ENCODE data around the gene COX15. TPM values are rescaled to one million over a fixed set of nuclear protein-coding genes. Genes with fewer than 3 reads are reported as not detected.

Gene COX15
- total and polyA plus RNA-seq, 2 experiments from 2014 or later, result 18.3 to 20.3 TPM

DNA sequence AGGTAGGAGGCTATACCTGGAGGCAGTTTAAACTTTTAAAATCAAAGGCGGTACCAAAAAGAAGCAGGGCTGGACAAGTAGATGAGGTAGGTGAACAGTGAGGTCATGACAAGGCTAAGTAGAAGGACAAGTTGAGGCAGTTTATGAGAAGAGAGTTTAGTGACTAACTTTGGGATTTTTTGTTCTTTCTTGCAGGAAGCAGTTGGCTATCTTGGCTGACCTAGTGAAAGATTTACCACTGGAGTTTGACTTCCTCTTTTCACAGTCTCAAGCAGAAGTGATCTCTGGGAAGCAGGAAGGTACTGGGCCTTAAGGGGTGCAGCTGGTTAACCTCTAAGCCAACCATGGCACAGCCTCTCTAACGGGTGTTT lies 46.3 kb downstream of the COX15 start:
- Histone ChIP-seq H2AFZ (no peak overlapping the region), H3K9me2 (ENCODE audit: insufficient read depth) (no peaks in the 10 kb centered on the region), H3K9ac (no peak overlapping the region), H3K27me3 (replicated peaks; ENCODE audit: insufficient read depth) (no peaks in the 10 kb centered on the region), H3K9me3 (ENCODE audit: low read depth) (no peaks in the 10 kb centered on the region), H3K27ac (peak overlapping the region; percentile 12; the same call in 1 of the 2 replicates), H3K4me1 (ENCODE audit: insufficient read depth) (peaks cover 45% of the 10 kb centered on the region), H3K36me3 (ENCODE audit: low read depth) (peaks cover 59% of the 10 kb centered on the region), H3K4me2 (ENCODE audit: unreplicated experiment) (no peak overlapping the region), H3F3A (ENCODE audit: insufficient read depth) (peaks cover 51% of the 10 kb centered on the region), H3K4me3 (no peak overlapping the region), H4K20me1 (ENCODE audit: insufficient read depth) (no peaks in the 10 kb centered on the region), H3K79me2 (ENCODE audit: insufficient read depth) (peaks cover 23% of the 10 kb centered on the region)
- no peak for DNase-seq
- in situ Hi-C loops (cut with MboI), result no loop called here
- TF ChIP-seq EZH2phosphoT487 (IDR thresholded peaks at IDR 0.05; ENCODE audit: insufficient read depth, low read depth) (no peak), EZH2 (IDR thresholded peaks at IDR 0.05; ENCODE audit: insufficient read depth, poor library complexity, severe bottlenecking) (no peak)
- 62 to 65% methylated on average over 2 of the region's 2 CpGs for WGBS, 2 experiments (ENCODE audit: low coverage in 1 of 2, low lambda C conversion rate in 2 of 2, missing lambda C conversion rate in 2 of 2)

DNA sequence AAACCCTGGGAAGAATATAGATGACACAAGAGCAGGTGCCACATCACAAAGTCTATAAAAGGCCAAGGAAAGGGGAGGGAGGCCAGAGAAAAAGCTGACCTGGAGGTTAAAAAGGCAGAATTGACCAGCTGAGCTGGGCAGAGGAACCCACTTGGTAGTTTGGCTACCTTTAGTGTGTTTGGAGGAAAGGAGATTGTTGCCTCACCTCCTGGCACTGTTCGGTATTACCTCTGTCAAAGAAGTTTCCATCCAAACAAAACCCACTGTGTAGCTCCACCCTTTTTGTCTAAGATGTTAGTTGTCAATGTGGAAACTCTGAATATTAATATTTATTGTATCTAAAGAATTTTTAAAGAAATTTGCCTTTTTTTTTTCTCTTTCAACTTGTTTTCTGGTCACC lies 49.2 kb downstream of the COX15 start:
- no peaks in the 10 kb centered on the region for H3K9me2 ChIP-seq (ENCODE audit: insufficient read depth)
- H3K36me3 ChIP-seq (ENCODE audit: low read depth), result peaks cover 47% of the 10 kb centered on the region
- no peaks in the 10 kb centered on the region for H3K27me3 ChIP-seq (replicated peaks; ENCODE audit: insufficient read depth)
- peaks cover 47% of the 10 kb centered on the region for H3F3A ChIP-seq (ENCODE audit: insufficient read depth)
- no peak overlapping the region for H3K27ac ChIP-seq
- H3K4me1 ChIP-seq (ENCODE audit: insufficient read depth), result peaks cover 29% of the 10 kb centered on the region
- no peak overlapping the region for H3K4me2 ChIP-seq (ENCODE audit: unreplicated experiment)
- in situ Hi-C loops (cut with MboI), result no loop called here
- peaks cover 16% of the 10 kb centered on the region; the same call in 1 of the 2 replicates for H3K79me2 ChIP-seq (ENCODE audit: insufficient read depth)
- no peak overlapping the region for H2AFZ ChIP-seq
- 95 to 97% methylated on average over 1 of the region's 1 CpG for WGBS, 2 experiments (ENCODE audit: low coverage in 1 of 2, low lambda C conversion rate in 2 of 2, missing lambda C conversion rate in 2 of 2)
- no peak overlapping the region for H3K9ac ChIP-seq
- no peaks in the 10 kb centered on the region for H3K9me3 ChIP-seq (ENCODE audit: low read depth)
- TF ChIP-seq EZH2phosphoT487 (IDR thresholded peaks at IDR 0.05; ENCODE audit: insufficient read depth, low read depth) (no peak), EZH2 (IDR thresholded peaks at IDR 0.05; ENCODE audit: insufficient read depth, poor library complexity, severe bottlenecking) (no peak)
- H4K20me1 ChIP-seq (ENCODE audit: insufficient read depth), result no peaks in the 10 kb centered on the region
- H3K4me3 ChIP-seq, result no peak overlapping the region
- DNase-seq, result peak; percentile 20

Other genes starting within 250 kb of the COX15 start
- not detected in 2 replicates for gene NKX2-3, start 199.2 kb downstream of the COX15 start, total RNA-seq (2014; rRNA removed; shearing (Covaris generic))
- gene NKX2-3, start 199.2 kb downstream of the COX15 start, polyA plus RNA-seq (2016; fragmentation: Nextera tagmentation; extraction: Ambion mirVana), result not detected in 2 replicates
- gene SLC25A28, start 111.7 kb downstream of the COX15 start, total RNA-seq (2014; rRNA removed; shearing (Covaris generic)), result 22.8 and 37.6 TPM in 2 replicates
- 12.6 and 13.1 TPM in 2 replicates for gene SLC25A28, start 111.7 kb downstream of the COX15 start, polyA plus RNA-seq (2016; fragmentation: Nextera tagmentation; extraction: Ambion mirVana)
- gene ENTPD7, start 72.6 kb downstream of the COX15 start, total RNA-seq (2014; rRNA removed; shearing (Covaris generic)), result 21.6 and 26.8 TPM in 2 replicates
- gene ENTPD7, start 72.6 kb downstream of the COX15 start, polyA plus RNA-seq (2016; fragmentation: Nextera tagmentation; extraction: Ambion mirVana), result 7.5 and 8.3 TPM in 2 replicates
- 20.2 and 20.9 TPM in 2 replicates for gene CUTC, start 107 bp upstream of the COX15 start, total RNA-seq (2014; rRNA removed; shearing (Covaris generic))
- 25.7 and 28.5 TPM in 2 replicates for gene CUTC, start 107 bp upstream of the COX15 start, polyA plus RNA-seq (2016; fragmentation: Nextera tagmentation; extraction: Ambion mirVana)
- gene ABCC2, start 50.5 kb upstream of the COX15 start, total RNA-seq (2014; rRNA removed; shearing (Covaris generic)), result under 0.01 and 0.86 TPM in 2 replicates
- gene ABCC2, start 50.5 kb upstream of the COX15 start, polyA plus RNA-seq (2016; fragmentation: Nextera tagmentation; extraction: Ambion mirVana), result 0.19 and 0.20 TPM in 2 replicates